GM12878 (cell line): ENCODE results near the gene RND2. TPM values are rescaled to one million over a fixed set of nuclear protein-coding genes. Genes with fewer than 3 reads are reported as not detected.

Source experiments
- RUNX3 ChIP-seq: IDR thresholded peaks from 2 replicates; pipeline ENCODE4 v1.6.1; 2012; ENCODE audit warnings: low read length, inconsistent platforms
- SUPT20H ChIP-seq: IDR thresholded peaks from 2 replicates; pipeline ENCODE4 v1.6.1; 2011; ENCODE audit warnings: low read depth, mild to moderate bottlenecking, low read length, moderate library complexity, borderline replicate concordance; ENCODE audit not compliant: control insufficient read depth
- TBL1XR1 ChIP-seq: IDR thresholded peaks from 2 replicates; pipeline ENCODE4 v1.6.1; 2012; ENCODE audit warnings: low read depth, low read length, improper control_type of control experiment
- ZNF24 ChIP-seq: fragments of 450-650 bp; IDR thresholded peaks from 2 replicates; pipeline ENCODE4 v1.6.1; 2017; ENCODE audit warnings: antibody characterized with exemption, mild to moderate bottlenecking
- polyA plus RNA-seq, 11 experiments: library from polyadenylated mRNA; depleted of rRNA in 4 of 11; unstranded in 6 of 11; stranded (reverse) in 5 of 11; fragments of >200 nt; fragmentation: Nextera tagmentation in 4 of 11; fragmentation: Illumina TruSeq in 1 of 11; extraction: Ambion mirVana in 4 of 11; extraction: Trizol in 1 of 11; gene quantifications; 1 replicate in 1 of 11; 2 replicates in 10 of 11; pipeline versions ENCODE4 v1.2.1 to v1.2.3, GENCODE V29; 2011 to 2016; ENCODE audit warnings: inconsistent platforms in 2 of 11, missing spikeins in 2 of 11, low read depth in 1 of 11
- total RNA-seq, 4 experiments: library from RNA; depleted of rRNA in 3 of 4; stranded (reverse); fragments of >200 nt in 3 of 4; fragmentation: Illumina TruSeq in 1 of 4; extraction: Trizol in 1 of 4; gene quantifications; 2 replicates each; pipeline versions ENCODE4 v1.2.1 to v1.2.3, GENCODE V29; 2013 to 2021
- TF ChIP-seq, protein P1 (sequence below): fragments of 450-650 bp; IDR thresholded peaks from 2 replicates; pipeline ENCODE4 v1.6.1; 2016; ENCODE audit warnings: mild to moderate bottlenecking
- TF ChIP-seq, protein P2 (sequence below): fragments of 450-650 bp; IDR thresholded peaks from 2 replicates; pipeline ENCODE4 v1.6.1; 2017; ENCODE audit warnings: mild to moderate bottlenecking
- TF ChIP-seq, protein P3 (sequence below): fragments of 450-650 bp; IDR thresholded peaks from 2 replicates; pipeline ENCODE4 v1.6.1; 2017; ENCODE audit warnings: mild to moderate bottlenecking, moderate library complexity

RND2 gene
- total and polyA plus RNA-seq, 10 of the 15 experiments (the other 5 are each of a cell fraction or from before 2014, with no cell fraction given), result 0.01 to 0.05 (median 0.03) TPM; not detected in 6

DNA sequence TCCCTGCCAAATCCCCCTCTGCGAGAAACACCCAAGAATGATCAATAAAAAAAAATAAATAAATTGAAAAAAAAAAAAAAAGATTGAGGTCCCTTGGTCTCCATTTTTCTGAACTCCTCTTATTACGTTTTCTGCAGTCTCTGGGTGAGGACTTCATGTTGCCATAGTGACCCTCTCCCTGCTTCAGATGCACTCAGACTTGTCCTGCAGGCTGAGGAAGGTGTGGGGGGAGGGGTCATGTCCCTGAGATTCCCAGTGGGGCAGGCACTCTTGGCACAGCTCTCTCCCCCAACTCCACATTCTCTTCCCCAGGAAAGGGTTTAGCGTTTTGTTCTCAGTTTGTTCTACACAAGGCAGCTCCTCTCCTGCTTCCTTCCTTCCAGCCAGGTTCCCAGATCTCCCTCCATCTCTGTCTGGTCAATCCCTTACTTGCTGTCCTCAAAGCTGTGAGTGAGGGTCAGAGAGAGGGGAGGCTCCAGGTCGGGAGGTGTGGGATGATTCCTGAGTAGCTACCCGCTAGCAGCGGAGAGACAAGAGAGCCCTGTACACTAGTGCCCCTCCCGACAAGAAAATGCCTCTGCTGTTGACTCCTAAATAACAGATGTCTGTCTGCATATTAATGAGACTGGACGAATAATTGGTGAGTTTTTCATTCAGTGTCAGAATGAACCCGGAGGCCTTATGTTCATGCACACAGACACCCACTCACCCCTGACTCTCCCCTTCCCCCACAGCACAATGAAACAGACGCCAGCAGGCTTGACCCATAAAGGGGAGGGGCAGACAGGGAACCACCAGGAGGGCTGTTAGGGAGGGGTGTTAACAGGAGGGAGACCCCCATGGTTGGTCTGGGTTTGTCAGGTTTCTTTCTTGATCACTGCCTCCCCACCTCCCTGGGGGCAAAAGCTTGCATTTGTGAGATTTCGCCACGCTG, 9.2 kb downstream of the RND2 start (continued):
- TF ChIP-seq, protein P1, sequence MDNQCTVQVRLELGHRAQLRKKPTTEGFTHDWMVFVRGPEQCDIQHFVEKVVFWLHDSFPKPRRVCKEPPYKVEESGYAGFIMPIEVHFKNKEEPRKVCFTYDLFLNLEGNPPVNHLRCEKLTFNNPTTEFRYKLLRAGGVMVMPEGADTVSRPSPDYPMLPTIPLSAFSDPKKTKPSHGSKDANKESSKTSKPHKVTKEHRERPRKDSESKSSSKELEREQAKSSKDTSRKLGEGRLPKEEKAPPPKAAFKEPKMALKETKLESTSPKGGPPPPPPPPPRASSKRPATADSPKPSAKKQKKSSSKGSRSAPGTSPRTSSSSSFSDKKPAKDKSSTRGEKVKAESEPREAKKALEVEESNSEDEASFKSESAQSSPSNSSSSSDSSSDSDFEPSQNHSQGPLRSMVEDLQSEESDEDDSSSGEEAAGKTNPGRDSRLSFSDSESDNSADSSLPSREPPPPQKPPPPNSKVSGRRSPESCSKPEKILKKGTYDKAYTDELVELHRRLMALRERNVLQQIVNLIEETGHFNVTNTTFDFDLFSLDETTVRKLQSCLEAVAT, result no peak
- TF ChIP-seq, protein P2, sequence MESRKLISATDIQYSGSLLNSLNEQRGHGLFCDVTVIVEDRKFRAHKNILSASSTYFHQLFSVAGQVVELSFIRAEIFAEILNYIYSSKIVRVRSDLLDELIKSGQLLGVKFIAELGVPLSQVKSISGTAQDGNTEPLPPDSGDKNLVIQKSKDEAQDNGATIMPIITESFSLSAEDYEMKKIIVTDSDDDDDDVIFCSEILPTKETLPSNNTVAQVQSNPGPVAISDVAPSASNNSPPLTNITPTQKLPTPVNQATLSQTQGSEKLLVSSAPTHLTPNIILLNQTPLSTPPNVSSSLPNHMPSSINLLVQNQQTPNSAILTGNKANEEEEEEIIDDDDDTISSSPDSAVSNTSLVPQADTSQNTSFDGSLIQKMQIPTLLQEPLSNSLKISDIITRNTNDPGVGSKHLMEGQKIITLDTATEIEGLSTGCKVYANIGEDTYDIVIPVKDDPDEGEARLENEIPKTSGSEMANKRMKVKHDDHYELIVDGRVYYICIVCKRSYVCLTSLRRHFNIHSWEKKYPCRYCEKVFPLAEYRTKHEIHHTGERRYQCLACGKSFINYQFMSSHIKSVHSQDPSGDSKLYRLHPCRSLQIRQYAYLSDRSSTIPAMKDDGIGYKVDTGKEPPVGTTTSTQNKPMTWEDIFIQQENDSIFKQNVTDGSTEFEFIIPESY, result no peak
- no peak for TF ChIP-seq RUNX3
- no peak for TF ChIP-seq ZNF24
- TF ChIP-seq, protein P3, sequence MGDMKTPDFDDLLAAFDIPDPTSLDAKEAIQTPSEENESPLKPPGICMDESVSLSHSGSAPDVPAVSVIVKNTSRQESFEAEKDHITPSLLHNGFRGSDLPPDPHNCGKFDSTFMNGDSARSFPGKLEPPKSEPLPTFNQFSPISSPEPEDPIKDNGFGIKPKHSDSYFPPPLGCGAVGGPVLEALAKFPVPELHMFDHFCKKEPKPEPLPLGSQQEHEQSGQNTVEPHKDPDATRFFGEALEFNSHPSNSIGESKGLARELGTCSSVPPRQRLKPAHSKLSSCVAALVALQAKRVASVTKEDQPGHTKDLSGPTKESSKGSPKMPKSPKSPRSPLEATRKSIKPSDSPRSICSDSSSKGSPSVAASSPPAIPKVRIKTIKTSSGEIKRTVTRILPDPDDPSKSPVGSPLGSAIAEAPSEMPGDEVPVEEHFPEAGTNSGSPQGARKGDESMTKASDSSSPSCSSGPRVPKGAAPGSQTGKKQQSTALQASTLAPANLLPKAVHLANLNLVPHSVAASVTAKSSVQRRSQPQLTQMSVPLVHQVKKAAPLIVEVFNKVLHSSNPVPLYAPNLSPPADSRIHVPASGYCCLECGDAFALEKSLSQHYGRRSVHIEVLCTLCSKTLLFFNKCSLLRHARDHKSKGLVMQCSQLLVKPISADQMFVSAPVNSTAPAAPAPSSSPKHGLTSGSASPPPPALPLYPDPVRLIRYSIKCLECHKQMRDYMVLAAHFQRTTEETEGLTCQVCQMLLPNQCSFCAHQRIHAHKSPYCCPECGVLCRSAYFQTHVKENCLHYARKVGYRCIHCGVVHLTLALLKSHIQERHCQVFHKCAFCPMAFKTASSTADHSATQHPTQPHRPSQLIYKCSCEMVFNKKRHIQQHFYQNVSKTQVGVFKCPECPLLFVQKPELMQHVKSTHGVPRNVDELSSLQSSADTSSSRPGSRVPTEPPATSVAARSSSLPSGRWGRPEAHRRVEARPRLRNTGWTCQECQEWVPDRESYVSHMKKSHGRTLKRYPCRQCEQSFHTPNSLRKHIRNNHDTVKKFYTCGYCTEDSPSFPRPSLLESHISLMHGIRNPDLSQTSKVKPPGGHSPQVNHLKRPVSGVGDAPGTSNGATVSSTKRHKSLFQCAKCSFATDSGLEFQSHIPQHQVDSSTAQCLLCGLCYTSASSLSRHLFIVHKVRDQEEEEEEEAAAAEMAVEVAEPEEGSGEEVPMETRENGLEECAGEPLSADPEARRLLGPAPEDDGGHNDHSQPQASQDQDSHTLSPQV, result no peak
- no peak for TF ChIP-seq SUPT20H
- TF ChIP-seq TBL1XR1, result no peak
